NCI-H1930 (cell line): ENCODE data around the gene SSTR1.

ENCODE experiments used
- DNase-seq, 2 experiments: peaks; one replicate each; lab custom pipeline; 2025; lab: John Stamatoyannopoulos, UW

The SSTR1 gene

DNA sequence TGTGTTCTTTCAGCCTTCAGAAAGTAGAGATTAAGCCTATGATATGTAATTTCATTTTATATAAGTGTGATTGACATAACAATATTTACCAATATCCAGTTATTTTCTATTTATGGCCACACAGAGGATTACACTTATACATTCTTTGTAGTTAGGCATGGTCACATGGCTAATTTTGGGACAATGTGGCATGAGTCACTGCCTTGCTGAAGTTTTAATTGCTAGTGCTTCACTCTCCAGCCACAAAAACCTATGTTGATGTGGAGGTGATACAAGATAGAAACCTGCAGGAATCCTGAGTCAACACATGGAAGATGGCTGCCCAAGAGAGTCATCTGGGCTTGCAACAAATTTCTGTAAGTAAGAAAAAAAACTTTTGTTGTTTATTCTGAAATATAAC is 31.2 kb downstream of the SSTR1 start:
- no peak for DNase-seq

- no peak for DNase-seq
Observed at GRCh38 chr14:38243696-38244240, 36.1 kb downstream of the SSTR1 start.

DNA sequence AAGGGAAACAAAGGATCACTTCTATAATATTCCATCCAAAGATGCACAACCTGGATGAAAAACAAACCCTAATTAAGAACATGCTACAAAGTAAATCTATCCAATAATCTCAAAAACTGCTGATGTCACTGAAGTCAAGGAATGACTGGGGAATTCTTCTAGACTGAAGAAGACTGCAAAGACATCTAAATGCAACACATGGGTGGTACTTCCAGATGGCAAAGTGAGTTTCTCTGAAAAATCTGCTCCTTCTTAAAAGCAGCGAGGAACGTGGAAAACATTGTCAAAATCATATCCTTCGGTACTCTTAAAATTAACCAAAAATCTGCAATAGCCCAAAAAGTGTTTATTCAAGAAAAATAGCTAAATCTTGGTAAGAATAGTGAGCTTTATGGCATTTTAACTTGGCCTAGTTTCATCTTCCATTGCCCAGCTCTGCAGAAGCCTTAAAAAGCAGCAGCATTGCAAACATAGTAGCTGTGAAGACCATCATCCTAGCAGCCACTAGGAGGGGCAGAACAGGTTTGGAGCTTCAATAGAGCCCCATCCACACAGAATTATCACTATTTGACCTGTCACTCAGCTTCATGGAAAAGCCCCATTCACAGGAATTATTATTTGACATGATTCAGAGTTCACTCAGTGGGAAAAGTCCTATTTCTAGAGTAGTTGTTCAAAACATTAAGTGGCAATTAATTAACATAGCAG is 40.8 kb downstream of the SSTR1 start:
- DNase-seq, result no peak

DNA sequence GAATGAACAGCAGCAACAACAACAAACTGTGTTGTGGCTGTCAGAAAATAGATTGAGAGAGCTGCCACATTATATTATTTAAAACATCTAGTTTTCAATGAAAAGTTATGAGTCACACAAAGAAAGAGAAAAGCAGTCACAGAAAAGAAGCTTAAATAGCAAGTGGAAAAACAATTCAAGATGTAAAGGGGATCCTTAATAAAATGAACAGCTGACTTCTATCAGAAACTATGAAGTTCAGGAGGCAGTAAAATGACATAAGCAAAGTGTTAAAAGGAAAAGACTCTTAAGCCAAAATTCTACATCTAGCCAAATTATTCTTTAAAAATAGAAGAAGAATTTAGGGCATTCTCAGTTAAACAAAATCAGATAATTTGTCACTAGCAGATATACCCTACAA is 42.6 kb downstream of the SSTR1 start:
- no peak for DNase-seq

DNA sequence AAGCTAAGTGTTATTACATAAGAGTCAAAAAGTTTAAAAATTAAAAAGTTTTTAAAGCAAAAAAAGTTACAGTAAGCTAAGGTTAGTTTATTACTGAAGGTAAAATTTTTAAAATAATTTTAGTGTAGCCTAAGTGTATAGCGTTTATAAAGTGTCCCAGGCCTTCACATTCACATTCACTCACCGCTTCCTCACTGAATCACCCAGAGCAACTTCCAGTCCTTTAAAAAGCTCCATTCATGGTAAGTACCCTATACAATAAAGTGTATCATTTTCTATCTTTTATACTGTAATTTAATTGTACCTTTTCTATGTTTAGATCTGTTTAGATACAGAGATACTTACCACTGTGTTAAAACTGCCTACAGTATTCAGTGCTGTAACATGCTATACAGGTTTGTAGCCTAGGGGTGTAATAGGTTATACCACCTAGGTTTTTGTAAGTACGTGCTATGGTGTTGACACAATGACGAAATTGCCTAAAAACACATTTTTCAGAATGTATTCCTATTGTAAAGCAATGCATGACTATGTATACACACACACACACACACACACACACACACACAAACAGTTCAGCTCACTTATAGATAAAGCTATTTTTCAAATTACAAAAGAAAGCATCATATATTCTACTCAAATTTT is 44.5 kb downstream of the SSTR1 start:
- DNase-seq, result no peak

DNA sequence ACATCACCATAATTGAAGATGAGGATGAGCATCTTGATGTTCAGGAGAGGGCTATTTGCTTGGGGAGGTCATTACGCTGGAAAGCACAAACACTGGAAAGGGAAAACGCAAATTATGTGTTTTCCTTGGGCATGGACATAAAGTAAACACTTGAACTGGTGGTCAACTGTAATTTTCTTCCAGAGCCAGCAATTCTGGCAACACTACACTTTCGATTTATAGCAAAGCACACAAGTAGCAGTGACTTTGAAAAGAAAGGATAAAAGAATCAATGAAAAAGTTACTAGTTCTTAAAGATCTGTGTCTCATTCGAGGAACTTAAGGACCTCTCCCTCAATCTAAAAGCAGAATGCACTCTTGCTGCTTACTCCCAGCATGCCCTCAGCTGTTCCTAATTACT is 46.0 kb downstream of the SSTR1 start:
- DNase-seq, result no peak

- DNase-seq, result no peak
Observed at GRCh38 chr14:38254571-38255407, 47.1 kb downstream of the SSTR1 start.

GRCh38 chr14:38255408-38255672 is 47.6 kb downstream of the SSTR1 start:
- no peak for DNase-seq

- no peak for DNase-seq
Observed at GRCh38 chr14:38255673-38256532, 48.2 kb downstream of the SSTR1 start, which contains the start of gene CLEC14A. Gene CLEC14A, minus strand, starts transcription at chr14:38256093. Its CDS starts 71 bp downstream, at chr14:38256022.

GRCh38 chr14:38256533-38256840 is 48.8 kb downstream of the SSTR1 start:
- DNase-seq, result no peak

DNA sequence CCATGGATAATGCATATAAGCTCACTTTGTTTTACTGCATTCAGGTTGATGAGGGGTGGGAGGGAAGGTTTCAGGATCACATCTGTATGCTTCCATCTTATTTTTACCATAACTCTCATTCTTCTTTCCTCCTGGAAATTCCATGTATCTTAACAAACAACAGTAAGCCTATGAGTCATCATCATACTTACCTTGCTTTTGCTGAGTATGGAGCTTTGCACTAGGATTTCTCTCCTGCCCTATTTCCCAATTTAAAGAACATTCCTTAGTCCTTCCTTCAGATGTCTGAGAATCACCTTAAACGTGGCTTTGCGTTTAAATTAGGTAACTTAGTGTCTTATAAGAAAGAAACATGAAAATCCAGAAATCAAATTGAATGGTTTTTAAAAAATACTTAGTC is 49.8 kb downstream of the SSTR1 start:
- no peak for DNase-seq

- DNase-seq, result no peak
Observed at GRCh38 chr14:38261620-38262019, 53.9 kb downstream of the SSTR1 start.
